Retina (tissue), 1 donor: ENCODE results near the gene LRAT.

ENCODE experiments used
- DNase-seq: peaks from one replicate; pipeline ENCODE4 v3.0.0-alpha.2; 2016

Gene LRAT

GRCh38 chr4:154779362-154779947, 35.7 kb downstream of the LRAT start:
- no peak for DNase-seq

- DNase-seq, result no peak
These were observed 37.6 kb downstream of the LRAT start, which contains the start of gene RBM46 for GRCh38 chr4:154781126-154781982. RBM46 (plus strand) TSS chr4:154781272; CDS start chr4:154796753, 15,481 bp downstream.

DNA sequence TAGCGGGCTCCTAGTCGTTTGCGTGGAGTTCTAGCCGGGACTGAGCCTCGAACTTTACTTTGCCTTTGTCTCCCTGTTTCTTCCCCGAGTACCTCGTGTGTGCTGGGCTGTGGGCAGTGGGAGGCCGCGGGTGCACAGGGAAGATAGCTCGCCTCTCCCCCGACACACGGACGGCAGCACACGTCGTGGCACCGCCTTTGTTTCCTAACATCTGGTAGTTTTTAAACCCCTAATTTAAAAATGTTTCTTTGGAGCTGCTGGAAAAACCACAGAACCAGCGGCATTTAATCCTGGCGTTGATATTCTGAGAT, 38.1 kb downstream of the LRAT start:
- no peak for DNase-seq
